ENCODE measurements around the gene ORAI3.

The ORAI3 gene

DNA sequence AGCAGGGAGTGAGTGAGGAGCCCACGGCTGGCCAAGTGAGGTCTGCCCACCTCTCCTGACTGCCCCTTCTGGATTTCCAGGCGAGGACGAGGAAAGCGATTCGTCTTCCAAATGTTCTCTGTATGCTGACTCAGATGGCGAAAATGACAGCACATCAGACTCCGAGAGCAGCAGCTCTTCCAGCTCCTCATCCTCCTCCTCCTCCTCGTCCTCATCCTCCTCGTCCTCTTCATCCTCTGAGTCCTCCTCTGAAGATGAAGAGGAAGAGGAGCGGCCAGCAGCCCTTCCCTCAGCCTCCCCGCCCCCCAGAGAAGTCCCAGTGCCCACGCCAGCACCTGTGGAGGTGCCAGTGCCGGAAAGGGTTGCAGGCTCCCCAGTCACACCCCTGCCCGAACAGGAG, 22.4 kb downstream of the ORAI3 start:
- DNase-seq (ENCODE audit: low read depth) = no peak

DNA sequence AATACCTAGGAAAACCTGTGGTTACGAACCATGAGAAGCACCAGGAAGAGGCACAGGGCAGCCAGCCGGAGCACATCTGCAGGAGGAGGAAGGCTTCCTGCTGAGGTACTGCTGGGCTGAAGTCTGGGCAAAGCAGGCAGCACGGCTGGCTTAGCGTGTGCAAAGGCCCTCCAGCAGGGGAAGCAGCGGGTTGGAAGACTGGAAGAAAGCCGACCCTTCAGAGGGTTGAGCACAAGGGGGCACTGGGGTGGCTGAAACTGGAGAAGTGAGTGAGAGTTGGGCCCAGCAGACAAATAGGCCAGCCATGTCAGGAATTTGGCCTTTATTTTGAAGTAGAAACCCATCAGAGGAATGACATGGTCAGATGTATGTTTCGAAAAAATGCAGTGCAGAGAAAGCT, 24.0 kb downstream of the ORAI3 start:
- no peak for DNase-seq (ENCODE audit: low read depth)

DNA sequence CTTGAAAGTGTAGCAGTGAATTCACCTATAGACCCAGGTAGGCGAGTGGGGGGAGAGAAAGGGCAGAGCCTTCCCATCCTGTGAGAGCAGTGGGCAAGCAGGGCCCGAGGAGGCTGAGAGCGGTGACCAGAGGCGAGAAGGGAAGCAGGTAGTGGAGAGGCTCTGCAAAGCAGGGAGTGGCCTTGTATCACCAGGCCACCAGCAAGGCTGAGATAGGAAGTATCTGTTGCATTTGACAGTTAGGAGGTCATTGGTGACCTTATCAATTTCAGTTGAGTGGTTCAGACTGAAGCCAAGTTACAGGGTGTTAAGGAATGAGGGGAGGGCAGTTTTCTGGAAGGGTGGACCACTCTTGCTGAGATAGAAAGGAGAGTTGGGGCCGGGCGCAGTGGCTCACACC, 25.5 kb downstream of the ORAI3 start:
- no peak for DNase-seq (ENCODE audit: low read depth)

DNA sequence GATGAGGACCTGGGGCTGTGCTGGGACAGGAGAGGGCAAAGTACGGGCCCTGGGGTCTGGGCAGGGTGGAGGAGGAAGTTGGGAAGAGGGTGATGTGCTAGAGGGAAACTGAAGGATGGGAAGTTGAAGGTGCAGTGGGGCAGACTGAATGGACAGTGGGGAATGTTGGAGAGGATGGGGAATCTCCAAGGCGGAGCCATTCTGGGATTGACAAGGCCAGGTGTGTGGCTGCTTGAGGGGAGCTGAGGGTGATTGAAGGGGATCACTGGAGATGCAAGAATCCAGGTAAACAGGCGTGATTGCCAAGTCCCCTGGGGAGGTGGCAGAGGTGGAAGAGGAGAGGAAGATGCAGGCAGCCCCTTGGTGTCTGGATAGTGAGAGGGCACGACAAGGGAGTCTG, 27.6 kb downstream of the ORAI3 start:
- DNase-seq (ENCODE audit: low read depth) = no peak

DNA sequence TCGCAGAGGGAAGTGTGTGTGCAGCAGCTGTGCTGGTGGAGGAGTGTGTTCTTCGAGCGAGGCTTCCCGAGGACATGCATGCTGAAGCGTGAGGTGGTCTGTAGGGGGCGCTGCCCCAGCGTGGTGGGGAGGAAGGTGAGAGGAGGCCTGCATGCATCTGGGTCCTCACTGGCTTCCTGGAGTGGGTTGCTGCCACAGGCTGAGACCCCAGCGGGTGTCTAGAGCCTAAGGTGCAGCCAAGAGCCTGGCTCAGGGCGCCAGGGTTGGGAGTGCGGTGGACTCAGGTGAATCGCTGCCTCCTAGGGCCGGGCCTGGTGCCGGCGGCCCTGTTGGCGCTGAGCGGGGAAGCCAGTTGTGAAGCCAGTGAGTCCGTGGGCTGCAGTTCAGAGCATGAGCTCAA, 28.6 kb downstream of the ORAI3 start:
- DNase-seq (ENCODE audit: low read depth) = no peak

DNA sequence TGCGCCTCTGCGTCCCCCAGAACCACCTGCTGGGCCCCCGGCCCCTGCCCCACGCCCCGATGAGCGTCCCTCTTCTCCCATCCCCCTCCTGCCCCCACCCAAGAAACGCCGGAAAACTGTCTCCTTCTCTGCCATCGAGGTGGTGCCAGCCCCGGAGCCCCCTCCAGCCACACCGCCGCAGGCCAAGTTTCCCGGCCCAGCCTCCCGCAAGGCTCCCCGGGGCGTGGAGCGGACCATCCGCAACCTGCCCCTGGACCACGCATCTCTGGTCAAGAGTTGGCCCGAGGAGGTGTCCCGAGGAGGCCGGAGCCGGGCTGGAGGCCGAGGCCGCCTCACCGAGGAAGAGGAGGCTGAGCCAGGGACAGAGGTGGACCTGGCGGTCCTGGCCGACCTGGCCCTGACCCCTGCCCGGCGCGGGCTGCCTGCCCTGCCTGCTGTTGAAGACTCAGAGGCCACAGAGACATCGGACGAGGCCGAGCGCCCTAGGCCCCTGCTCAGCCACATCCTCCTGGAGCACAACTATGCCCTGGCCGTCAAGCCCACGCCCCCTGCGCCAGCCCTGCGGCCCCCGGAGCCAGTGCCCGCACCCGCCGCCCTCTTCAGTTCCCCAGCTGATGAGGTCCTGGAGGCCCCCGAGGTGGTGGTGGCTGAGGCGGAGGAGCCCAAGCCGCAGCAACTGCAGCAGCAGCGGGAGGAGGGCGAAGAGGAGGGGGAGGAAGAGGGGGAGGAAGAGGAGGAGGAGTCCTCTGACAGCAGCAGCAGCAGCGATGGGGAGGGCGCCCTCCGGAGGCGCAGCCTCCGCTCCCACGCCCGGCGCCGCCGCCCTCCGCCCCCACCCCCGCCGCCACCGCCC, 30.5 kb downstream of the ORAI3 start:
- DNase-seq (ENCODE audit: low read depth) = no peak

DNA sequence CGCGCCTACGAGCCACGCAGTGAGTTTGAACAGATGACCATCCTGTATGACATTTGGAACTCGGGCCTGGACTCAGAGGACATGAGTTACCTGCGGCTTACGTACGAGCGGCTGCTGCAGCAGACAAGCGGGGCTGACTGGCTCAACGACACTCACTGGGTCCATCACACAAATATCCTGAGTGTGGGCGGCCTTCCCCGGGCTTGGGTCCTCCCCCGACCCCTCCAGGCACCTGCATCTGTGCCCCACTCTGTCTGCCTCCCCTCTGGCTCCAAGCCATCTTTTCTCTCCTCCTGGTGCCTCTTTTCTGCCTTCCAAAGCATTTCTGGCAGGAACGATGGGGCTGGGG, 31.1 kb downstream of the ORAI3 start:
- no peak for DNase-seq (ENCODE audit: low read depth)

DNA sequence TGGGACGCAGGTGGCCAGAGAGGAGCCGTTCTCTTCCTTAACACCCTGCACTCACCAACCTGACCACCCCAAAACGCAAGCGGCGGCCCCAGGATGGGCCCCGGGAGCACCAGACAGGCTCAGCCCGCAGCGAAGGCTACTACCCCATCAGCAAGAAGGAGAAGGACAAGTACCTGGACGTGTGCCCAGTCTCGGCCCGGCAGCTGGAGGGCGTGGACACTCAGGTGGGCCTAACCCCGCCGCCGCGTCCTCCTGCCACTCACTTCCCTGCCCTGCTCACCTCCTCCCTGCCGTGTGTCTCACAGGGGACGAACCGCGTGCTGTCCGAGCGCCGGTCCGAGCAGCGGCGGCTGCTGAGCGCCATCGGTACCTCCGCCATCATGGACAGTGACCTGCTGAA, 31.6 kb downstream of the ORAI3 start:
- no peak for DNase-seq (ENCODE audit: low read depth)

DNA sequence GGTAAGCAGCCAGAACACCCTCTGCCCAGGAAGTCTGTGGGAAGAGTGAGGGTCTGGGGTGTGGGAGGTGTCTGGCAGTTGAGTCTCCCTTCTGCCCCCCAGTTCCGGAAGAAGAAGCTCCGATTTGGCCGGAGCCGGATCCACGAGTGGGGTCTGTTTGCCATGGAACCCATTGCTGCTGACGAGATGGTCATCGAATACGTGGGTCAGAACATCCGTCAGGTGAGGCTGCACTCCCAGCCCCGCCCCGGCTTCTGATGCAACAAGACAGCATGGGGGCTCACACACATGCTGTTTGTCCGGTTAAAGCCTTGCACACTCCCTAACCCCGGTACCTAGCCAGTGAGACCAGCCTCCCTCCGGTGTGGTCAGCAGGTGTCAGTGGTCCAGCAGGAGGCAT, 32.1 kb downstream of the ORAI3 start:
- DNase-seq (ENCODE audit: low read depth) = no peak

DNA sequence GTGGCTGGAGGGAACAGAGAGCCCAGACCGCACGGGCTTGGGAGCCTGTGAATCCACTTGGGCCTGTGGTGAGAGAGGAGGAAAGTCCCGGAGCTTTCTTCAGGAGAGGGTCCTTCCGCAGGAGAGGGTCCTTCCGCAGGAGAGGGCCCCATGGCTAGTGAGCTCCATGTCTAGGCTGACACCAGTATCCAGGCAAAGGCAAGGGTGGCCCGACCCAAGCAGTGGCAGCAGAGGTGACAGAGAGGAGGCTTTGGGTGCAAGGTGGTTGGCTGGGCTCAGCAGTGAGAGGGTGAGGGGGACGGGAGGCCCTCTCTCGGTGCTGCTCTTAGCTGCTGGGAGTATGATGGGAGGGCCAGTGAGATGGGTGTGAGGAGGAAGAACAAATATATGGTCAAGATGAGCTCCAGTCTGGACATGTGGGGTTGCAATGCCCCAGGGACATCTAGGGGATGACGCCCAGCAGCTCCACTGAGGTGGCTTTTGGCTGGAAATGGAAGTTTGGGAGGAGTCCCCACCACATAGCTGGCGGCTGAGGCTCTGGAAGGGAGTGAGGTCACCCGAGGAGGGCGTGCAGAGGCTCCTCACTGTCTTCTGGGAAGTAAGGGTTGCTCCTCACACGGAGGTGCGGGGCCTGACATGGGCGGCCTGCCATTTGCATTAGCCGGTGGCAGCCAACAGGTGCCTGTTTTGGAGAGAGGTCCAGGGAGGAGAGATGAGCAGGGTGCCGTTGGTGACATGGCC, 33.9 kb downstream of the ORAI3 start:
- no peak for DNase-seq (ENCODE audit: low read depth)

DNA sequence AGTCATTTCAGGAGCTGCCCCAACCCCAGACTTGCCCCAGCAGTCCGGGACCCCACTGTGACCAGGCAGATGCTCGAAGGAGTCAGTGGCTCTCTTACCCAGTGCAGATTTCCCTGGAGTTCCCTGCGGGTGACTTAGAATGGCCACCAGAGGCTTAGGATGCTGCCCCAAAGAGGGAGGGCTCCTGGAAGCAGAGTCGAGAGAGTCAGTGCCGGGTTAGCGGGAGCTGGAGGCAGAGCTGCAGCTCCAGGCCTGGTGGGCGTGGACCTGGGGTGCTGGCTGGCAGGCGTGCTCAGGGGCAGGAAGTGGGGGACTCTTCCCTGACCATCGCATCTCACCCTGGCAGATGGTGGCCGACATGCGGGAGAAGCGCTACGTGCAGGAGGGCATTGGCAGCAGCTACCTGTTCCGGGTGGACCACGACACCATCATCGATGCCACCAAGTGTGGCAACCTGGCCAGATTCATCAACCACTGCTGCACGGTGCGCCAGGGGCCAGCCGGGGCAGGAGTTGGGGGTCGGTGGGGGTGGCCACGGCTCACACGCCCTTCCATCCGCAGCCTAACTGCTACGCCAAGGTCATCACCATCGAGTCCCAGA, 34.5 kb downstream of the ORAI3 start:
- DNase-seq (ENCODE audit: low read depth) = no peak

DNA sequence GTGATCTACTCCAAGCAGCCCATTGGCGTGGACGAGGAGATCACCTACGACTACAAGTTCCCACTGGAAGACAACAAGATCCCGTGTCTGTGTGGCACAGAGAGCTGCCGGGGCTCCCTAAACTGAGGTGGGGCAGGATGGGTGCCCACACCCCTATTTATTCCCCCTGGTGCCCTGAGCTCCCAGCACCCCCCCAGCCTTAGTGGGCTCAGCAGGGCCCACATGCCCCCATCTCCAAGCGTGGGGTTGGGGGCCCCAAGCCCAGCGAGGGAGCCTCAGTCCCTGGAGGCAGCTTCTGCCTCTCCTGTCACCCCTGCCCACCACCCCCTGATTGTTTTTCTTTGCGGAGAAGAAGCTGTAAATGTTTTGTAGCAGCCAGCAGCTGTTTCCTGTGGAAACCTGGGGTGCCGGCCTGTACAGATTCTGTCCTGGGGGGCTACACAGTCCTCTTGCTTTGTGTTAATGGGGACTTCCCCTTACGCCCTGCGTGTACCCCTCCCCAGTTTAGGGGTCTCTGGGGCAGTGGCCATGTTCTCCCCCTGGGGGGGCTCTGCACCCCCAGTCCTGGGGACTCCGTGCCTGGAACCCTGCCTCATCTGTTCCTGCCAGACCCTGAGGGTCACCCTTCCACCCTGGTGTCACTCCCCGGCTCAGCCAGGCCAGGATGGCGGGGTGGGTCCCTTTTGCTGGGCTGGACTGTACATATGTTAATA, 35.2 kb downstream of the ORAI3 start:
- DNase-seq (ENCODE audit: low read depth) = no peak

DNA sequence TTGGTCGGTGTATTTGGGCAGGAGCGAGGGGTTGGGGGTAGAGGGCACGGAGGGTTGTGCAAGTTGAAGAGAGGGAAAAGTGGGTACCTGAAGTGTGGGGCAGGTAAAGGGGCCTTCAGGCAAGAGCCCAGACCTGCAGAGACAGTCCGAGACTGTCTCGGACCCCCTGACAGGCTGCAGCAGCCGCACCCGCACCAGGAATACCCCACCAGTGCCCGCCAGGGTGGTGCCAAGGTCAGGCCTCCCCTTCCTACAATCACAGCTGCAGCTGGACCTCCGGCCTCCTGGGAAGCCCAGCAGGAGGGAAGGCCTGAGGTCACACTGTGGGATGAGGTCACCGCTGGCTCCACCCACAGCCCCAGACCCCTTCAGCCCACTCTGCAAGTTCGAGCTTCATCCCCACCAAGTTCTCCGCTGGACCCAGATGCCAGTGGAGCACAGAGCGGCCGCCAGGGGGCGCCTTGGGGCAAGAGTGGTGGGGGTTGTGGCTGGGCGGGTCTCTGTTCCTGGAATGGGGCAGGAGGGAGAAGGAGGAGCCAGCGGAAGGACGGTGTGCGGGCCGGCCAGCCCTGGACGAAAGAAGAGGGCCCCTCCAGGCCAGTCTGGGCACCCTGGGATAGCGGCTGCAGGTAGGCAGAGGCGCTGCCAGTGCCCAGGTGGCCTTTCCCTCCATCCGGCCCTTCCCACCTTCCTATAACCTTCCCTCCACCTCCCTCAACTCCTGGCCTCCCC, 36.0 kb downstream of the ORAI3 start, which contains the start of gene HSD3B7:
Gene HSD3B7, plus strand, starts transcription at position 539 of the 732 bp plus-strand sequence. CDS start 452 bp downstream, outside the sequence.
- peak; percentile 77 for DNase-seq (ENCODE audit: low read depth)

DNA sequence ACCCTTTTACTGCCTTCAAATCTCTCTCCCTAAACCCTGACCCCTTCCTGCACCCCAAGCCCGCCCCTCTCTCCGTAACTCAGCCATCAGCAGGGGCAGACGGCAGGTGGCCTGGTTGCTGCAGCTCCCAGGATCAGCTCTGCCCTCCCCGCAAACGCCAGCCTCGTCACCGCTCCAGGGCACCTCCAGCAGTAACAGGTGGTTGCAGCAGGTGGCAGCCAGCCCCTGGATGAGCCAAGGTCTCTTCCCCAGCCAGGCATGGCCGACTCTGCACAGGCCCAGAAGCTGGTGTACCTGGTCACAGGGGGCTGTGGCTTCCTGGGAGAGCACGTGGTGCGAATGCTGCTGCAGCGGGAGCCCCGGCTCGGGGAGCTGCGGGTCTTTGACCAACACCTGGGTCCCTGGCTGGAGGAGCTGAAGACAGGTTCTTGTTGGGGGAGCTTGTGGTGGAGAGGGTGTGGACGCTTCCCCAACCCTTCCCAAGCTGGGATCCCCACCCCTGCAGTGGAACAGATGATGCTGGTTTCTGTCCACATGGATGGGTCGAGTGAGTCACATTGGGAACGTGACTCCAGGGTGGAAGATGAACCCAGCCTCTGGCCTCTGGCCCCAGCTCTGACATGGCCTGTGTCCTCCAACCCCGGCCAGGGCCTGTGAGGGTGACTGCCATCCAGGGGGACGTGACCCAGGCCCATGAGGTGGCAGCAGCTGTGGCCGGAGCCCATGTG, 36.7 kb downstream of the ORAI3 start:
- no peak for DNase-seq (ENCODE audit: low read depth)

DNA sequence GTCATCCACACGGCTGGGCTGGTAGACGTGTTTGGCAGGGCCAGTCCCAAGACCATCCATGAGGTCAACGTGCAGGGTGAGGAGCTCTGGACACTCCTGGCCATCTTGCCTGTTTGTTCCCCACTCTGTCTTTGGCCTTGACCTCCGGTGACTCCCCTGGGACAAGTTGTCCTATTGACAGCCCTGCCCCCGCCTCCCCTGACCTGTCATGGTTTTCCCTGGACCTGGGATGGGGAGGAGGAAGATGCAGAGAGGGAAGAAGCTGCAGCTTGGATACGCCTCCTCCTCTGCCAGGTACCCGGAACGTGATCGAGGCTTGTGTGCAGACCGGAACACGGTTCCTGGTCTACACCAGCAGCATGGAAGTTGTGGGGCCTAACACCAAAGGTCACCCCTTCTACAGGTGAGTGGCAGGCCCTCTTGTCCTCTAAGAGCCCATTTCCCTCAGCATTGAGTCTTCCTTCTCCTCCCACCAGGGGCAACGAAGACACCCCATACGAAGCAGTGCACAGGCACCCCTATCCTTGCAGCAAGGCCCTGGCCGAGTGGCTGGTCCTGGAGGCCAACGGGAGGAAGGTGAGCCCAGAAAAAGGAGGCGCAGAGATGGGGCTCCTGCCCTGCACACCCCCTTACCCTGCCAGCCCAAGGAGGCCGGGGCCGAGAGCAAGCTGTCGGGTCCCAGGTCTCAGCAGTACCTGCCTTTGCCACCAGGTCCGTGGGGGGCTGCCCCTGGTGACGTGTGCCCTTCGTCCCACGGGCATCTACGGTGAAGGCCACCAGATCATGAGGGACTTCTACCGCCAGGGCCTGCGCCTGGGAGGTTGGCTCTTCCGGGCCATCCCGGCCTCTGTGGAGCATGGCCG, 37.5 kb downstream of the ORAI3 start:
- DNase-seq (ENCODE audit: low read depth) = no peak

DNA sequence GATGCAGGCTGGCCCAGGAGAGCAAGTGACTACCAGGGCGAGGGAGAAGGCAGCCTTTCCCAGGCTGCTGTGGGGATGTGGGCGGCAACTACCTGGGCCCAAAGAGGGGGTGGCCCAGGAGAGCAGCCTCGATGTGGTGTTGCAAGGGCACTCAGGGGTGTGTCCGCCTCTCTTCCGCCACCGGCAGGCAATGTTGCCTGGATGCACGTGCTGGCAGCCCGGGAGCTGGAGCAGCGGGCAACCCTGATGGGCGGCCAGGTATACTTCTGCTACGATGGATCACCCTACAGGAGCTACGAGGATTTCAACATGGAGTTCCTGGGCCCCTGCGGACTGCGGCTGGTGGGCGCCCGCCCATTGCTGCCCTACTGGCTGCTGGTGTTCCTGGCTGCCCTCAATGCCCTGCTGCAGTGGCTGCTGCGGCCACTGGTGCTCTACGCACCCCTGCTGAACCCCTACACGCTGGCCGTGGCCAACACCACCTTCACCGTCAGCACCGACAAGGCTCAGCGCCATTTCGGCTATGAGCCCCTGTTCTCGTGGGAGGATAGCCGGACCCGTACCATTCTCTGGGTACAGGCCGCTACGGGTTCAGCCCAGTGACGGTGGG, 38.8 kb downstream of the ORAI3 start:
- no peak for DNase-seq (ENCODE audit: low read depth)

DNA sequence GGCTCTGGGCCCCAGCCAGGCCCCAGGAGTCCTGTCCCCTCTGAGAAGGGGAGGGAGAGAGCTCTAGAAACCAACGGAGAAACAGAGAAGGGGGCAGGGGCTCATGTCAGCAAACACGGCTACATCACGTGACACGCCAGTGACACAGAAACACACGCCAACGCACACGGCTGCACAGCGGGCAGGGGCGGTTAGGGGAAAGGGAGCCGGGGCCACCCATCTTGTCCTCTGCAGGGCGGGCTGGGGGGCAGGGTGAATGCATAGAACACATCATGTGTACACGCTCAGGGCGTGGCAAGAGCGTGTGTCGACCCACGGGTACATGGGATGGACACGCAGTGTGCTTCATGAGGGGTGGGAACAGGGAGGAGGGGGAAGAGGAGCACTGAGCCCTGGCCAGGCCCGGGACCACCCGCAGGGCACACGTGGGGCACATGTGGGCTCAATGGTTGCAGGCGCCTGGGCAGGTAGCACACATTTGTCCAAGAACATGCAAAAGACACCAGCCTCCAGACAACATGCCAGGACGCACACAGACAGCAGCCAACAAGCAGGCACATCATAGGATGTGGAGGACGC, 40.7 kb downstream of the ORAI3 start:
- DNase-seq (ENCODE audit: low read depth) = no peak

DNA sequence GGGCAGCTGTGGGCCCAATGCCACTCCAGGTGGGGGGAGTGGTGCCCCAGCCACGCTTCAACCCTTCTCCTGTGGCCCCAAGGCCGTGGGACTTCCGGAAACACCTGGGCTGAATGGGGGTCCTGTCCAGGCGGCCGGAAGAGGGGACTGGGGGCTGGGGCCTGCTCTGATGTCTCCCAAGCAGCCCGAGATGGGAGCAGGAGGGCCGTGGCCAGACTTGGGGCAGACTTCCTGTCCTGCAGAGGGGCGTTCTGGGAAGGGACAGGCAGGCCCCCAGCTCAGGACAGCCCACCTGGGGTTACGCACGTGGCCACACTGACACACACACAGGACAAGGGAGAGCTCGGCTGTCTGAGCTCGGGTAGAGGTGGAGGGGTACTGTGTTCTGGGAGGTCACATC, 41.2 kb downstream of the ORAI3 start:
- no peak for DNase-seq (ENCODE audit: low read depth)

DNA sequence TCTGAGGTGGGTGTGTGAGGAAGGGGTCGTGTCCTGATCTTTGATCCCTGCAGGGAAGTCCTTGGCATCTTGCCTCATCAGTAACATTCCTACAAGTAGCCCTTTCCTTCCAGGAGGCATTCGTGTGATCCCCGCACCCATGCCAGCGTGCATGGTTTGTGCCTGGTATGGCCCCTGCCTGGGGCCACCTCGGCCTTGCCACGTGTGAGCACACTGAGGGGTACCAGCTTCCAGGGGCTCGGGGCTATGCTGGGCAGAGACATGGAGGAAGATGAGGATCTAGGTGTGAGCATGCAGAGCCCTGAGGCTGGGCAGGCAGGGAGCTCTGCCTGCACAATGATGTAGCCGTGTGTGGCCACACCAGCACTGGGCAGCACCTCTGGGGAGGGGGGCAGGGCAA, 42.2 kb downstream of the ORAI3 start:
- DNase-seq (ENCODE audit: low read depth) = no peak
